Activated CD8-positive, alpha-beta memory T cell treated with anti-CD3 and anti-CD28 coated beads, Interleukin-2, amount 50 U/mL, for 24 hours (primary cell): ENCODE results near the gene C1QTNF2.

Experiments used
- DNase-seq: peaks from one replicate; pipeline ENCODE4 v3.0.0-alpha.2; 2020; ENCODE audit errors: extremely low read depth

The C1QTNF2 gene, protein sequence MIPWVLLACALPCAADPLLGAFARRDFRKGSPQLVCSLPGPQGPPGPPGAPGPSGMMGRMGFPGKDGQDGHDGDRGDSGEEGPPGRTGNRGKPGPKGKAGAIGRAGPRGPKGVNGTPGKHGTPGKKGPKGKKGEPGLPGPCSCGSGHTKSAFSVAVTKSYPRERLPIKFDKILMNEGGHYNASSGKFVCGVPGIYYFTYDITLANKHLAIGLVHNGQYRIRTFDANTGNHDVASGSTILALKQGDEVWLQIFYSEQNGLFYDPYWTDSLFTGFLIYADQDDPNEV

DNA sequence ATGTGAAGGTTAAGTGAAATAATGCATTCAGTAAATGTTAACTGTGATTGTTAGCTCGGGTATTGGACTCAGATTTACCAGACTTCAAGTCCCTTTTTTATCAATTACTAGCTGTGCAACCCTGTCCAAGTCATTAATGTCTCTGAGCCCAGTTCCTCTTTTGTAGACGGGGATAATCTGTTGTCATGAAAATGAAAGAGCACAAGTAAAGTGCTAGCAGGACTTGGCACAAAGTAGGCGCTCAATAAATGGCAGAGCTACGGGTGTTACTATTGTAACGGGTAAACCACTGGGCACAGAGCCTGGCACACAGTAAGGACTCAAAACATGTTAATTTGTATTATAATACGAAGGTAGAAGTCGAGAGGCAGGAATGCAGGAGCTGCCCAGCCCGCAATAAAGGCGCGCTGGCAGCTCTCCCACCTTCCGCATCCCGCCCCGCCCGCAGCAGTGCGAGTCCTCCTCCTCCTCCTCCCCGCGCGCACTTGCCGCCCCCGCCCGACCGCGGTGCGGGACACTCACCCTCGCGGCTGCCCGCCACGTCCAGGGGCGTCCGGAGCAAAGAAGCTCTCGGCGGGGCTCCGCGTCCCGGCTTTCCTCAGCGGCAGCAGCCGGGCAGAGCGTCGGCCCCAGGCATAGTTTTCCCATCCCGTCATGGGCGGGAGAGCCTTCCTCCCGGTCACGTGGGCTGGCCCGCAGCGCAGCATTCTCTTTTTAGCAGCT is at the start of gene C1QTNF2:
TSS of gene C1QTNF2 (minus strand) at position 637 of the 723 bp plus-strand sequence. CDS start 15,615 bp downstream, outside the sequence.
- DNase-seq: no peak

GRCh38 chr5:160420331-160420610 is 49.8 kb upstream of the C1QTNF2 start:
- no peak for DNase-seq

GRCh38 chr5:160419458-160420330 is 49.3 kb upstream of the C1QTNF2 start:
- DNase-seq: no peak

GRCh38 chr5:160418561-160419457 is 48.4 kb upstream of the C1QTNF2 start, which contains the start of gene SLU7:
Gene SLU7, minus strand, starts transcription at chr5:160419081. Its CDS starts 3,787 bp downstream, at chr5:160415294.
- DNase-seq: peak; percentile 93

GRCh38 chr5:160399402-160400353 is 29.3 kb upstream of the C1QTNF2 start, which contains the start of gene FAM200C:
Gene FAM200C, minus strand, starts transcription at chr5:160400054. Its CDS starts 4,564 bp downstream, at chr5:160395490.
- DNase-seq: peak; percentile 37

DNA sequence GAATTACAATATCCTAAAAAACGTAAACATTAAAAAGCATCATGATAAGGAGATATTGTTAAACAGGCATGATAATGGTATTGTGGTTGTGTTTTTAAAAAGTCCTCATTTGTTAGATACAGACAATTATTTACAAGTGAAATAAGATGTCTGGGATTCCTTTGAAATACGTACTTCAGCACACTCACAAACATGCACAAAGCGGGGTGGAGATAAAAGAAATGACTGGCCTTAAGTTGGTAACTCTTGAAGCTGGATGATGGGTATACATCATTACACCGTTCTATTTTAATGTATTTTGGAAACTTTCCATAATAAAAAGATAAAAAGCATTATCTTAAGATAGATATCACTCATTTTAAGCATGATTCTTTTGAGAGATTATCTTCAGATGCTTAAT is 28.4 kb upstream of the C1QTNF2 start:
- no peak for DNase-seq

DNA sequence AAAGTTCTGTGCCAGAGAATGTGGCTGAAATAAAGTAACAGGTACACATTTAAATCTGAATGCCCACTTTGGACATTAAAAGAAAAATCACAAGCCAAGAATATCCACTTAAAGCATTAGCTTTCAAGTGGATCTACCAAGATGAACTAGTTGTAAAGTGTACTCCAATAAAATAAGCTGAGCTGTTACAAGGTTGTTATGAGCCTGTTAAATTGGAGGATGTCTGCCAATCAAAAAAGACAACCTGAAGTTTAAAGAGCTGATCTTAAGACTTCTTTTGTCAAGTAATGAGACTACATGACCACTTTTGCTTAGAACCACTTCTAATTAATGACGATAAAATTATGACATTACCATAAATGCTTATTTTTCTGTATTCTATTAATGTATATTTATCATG is 27.1 kb upstream of the C1QTNF2 start:
- no peak for DNase-seq

DNA sequence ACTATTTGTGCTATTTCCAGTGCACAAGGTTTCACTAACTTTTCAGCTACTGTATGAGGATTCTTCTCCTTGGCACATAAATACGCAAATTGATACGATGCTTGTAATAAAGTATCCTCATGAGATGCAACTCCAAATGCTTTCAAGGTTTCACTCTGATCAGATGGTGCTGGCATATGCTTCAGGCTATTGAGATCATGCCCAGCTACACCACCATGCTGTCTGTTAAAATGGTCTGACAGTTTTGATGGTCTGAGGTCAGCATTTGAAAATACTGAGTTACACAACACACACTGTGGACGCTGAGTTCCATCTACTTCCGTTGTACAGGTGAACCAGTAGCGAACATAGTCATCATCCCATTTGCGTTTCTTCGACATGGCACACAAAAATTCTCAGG is 24.7 kb upstream of the C1QTNF2 start:
- DNase-seq: no peak

GRCh38 chr5:160390787-160391696 is 20.6 kb upstream of the C1QTNF2 start:
- no peak for DNase-seq

DNA sequence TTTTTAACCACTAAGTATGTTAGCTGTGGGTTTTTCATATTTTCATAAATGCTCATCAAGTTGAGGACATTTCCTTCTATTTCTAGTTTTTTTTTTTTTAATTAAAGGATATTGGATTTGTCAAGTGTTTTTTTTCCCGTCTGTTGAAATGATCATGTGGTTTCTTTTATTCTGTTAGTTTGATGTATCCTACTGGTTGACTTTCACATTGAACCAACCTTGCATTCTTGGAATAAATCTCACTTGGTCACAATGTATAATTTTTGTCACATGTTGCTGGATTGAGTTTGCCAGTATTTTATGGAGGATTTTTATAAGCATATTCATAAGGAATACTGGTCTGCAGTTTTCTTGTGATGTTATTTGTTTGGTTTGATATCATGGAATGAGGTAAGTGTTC is 17.0 kb upstream of the C1QTNF2 start:
- no peak for DNase-seq

GRCh38 chr5:160385496-160385895 is 15.1 kb upstream of the C1QTNF2 start:
- DNase-seq: no peak

GRCh38 chr5:160384681-160385080 is 14.3 kb upstream of the C1QTNF2 start:
- no peak for DNase-seq

GRCh38 chr5:160382346-160382745 is 11.9 kb upstream of the C1QTNF2 start:
- DNase-seq: no peak

- DNase-seq: no peak
Observed at GRCh38 chr5:160380041-160380440, 9.6 kb upstream of the C1QTNF2 start.

DNA sequence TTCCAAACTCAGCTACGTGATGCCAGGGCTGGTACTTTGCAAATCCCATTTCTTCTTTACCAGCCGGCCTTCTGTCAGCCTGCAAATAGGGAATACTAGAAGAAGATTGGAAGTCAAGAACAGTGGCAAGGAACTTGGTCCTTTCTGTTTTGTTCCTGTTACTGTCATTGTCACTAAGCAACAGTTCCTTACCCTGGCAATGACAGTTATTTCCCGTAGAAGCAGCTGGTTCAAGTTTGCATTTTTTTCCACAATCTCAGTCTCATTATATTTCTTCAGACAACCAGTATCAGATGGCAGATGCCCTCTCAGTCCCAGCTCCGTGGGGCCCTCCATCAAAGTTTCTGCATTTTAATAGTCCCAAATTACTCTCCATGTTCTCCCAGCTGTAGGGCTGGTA is 9.1 kb upstream of the C1QTNF2 start:
- no peak for DNase-seq

GRCh38 chr5:160378330-160378729 is 7.9 kb upstream of the C1QTNF2 start:
- DNase-seq: no peak

- DNase-seq: no peak
Observed at GRCh38 chr5:160377651-160378050, 7.2 kb upstream of the C1QTNF2 start.

DNA sequence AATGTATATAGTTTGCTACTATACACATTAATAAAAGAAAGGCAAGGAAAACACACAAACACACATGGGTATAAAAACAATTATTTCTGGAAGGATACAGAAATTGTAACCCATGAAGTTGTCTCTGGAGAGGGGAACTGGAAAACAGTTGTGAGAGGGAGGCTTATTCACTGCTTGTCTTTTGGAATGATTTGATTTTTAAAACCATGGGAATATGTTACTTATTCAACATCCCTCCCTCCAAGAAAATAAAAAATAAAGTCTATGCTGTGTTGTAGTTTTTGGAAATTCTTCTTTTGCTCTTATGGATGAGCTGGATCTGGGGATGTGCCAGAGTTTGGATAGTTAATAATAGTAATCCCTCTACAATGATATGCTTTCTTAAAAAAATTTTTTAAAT is 6.0 kb upstream of the C1QTNF2 start:
- no peak for DNase-seq

DNA sequence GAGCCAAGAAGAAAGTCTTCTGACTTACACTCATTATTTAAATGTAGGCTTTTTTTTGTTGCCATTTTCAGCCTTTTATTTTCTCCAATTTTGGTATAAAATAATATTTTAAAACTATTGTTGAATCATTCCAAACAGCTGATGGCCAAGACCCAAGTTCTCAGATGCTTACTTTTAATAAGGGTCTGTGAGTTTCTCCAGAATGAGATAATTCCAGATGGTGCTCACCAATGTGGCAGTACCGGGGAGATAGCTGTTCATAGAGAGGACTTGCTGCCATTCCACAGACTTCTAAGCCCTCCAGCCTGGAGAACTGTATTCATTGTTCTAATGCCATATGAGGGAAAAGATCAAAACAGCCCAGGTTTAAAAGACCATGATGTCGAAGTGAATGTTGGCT is 5.3 kb upstream of the C1QTNF2 start:
- DNase-seq: no peak
